ENCODE data around the gene FARS2. TPM values are rescaled to one million over a fixed set of nuclear protein-coding genes. Genes with fewer than 3 reads are reported as not detected.

The FARS2 gene
- total RNA-seq, 1 experiment from 2014 or later = 17.8 TPM

- H3K27ac ChIP-seq (ENCODE audit: low read depth, low read length, poor library complexity, severe bottlenecking) = no peak overlapping the region
- TF ChIP-seq EZH2 (IDR thresholded peaks at IDR 0.05; ENCODE audit: borderline replicate concordance, low read depth, low read length, poor library complexity, severe bottlenecking) (no peak), CTCF (conservative IDR thresholded peaks at IDR 0.05; ENCODE audit: low read depth, low read length) (no peak)
- no peaks in the 10 kb centered on the region for H3K36me3 ChIP-seq (ENCODE audit: insufficient read depth, low read length, poor library complexity, severe bottlenecking)
- H3K4me3 ChIP-seq (ENCODE audit: low read depth, low read length, poor library complexity, severe bottlenecking) = no peak overlapping the region
- CTCF ChIA-PET = no interaction called here
- DNase-seq (ENCODE audit: low spot score) = no peak
- no TSS peak for BruUV-seq (replicated peaks)
- no peaks in the 10 kb centered on the region for H3K4me1 ChIP-seq (ENCODE audit: insufficient read depth, low read length, poor library complexity, severe bottlenecking)
- peaks cover 8% of the 10 kb centered on the region for H3K9me3 ChIP-seq (ENCODE audit: low read depth, low read length, poor library complexity, severe bottlenecking)
- POLR2A ChIA-PET (ENCODE audit: low non-redundant PET) = no interaction called here
- intact Hi-C loops (cut with micrococcal nuclease; ENCODE audit: unreplicated experiment) = no loop called here
- H3K27me3 ChIP-seq (replicated peaks; ENCODE audit: insufficient read depth, low read depth, low read length, poor library complexity) = no peaks in the 10 kb centered on the region
These were observed 451.3 kb downstream of the FARS2 start for GRCh38 chr6:5712349-5713215.

- ChIA-PET POLR2A (ENCODE audit: low non-redundant PET) (no interaction called here), CTCF (no interaction called here)
- H3K36me3 ChIP-seq (ENCODE audit: insufficient read depth, low read length, poor library complexity, severe bottlenecking) = no peaks in the 10 kb centered on the region
- no peak overlapping the region for H3K27ac ChIP-seq (ENCODE audit: low read depth, low read length, poor library complexity, severe bottlenecking)
- TF ChIP-seq CTCF (conservative IDR thresholded peaks at IDR 0.05; ENCODE audit: low read depth, low read length) (no peak), EZH2 (IDR thresholded peaks at IDR 0.05; ENCODE audit: borderline replicate concordance, low read depth, low read length, poor library complexity, severe bottlenecking) (no peak)
- no peaks in the 10 kb centered on the region for H3K27me3 ChIP-seq (replicated peaks; ENCODE audit: insufficient read depth, low read depth, low read length, poor library complexity)
- no TSS peak for BruUV-seq (replicated peaks)
- H3K4me1 ChIP-seq (ENCODE audit: insufficient read depth, low read length, poor library complexity, severe bottlenecking) = no peaks in the 10 kb centered on the region
- intact Hi-C loops (cut with micrococcal nuclease; ENCODE audit: unreplicated experiment) = no loop called here
- no peak overlapping the region for H3K4me3 ChIP-seq (ENCODE audit: low read depth, low read length, poor library complexity, severe bottlenecking)
- no peak for DNase-seq (ENCODE audit: low spot score)
- H3K9me3 ChIP-seq (ENCODE audit: low read depth, low read length, poor library complexity, severe bottlenecking) = peaks cover 8% of the 10 kb centered on the region
These were observed 452.2 kb downstream of the FARS2 start for GRCh38 chr6:5713519-5713918.

GRCh38 chr6:5718231-5718947 is 457.1 kb downstream of the FARS2 start:
- POLR2A ChIA-PET (ENCODE audit: low non-redundant PET) = no interaction called here
- intact Hi-C loops (cut with micrococcal nuclease; ENCODE audit: unreplicated experiment) = no loop called here
- Histone ChIP-seq H3K27ac (ENCODE audit: low read depth, low read length, poor library complexity, severe bottlenecking) (no peak overlapping the region), H3K4me3 (ENCODE audit: low read depth, low read length, poor library complexity, severe bottlenecking) (no peak overlapping the region), H3K9me3 (ENCODE audit: low read depth, low read length, poor library complexity, severe bottlenecking) (peaks cover 8% of the 10 kb centered on the region), H3K36me3 (ENCODE audit: insufficient read depth, low read length, poor library complexity, severe bottlenecking) (no peaks in the 10 kb centered on the region), H3K4me1 (ENCODE audit: insufficient read depth, low read length, poor library complexity, severe bottlenecking) (peaks cover 7% of the 10 kb centered on the region), H3K27me3 (replicated peaks; ENCODE audit: insufficient read depth, low read depth, low read length, poor library complexity) (no peaks in the 10 kb centered on the region)
- CTCF ChIA-PET = no interaction called here
- no peak for DNase-seq (ENCODE audit: low spot score)
- BruUV-seq (replicated peaks) = no TSS peak
- TF ChIP-seq EZH2 (IDR thresholded peaks at IDR 0.05; ENCODE audit: borderline replicate concordance, low read depth, low read length, poor library complexity, severe bottlenecking) = no peak
- no peak for TF ChIP-seq CTCF (conservative IDR thresholded peaks at IDR 0.05; ENCODE audit: low read depth, low read length)

All from A673 (cell line).